ENCODE results near the gene MBOAT2. TPM values are rescaled to one million over a fixed set of nuclear protein-coding genes. Genes with fewer than 3 reads are reported as not detected.

MBOAT2 gene
- total RNA-seq, 4 donors from 2014 or later = 20.0 to 83.0 (median 30.3) TPM

GRCh38 chr2:8867363-8867762 lies 136.1 kb downstream of the MBOAT2 start:
- H3K27ac ChIP-seq = no peak overlapping the region
- H3K9me3 ChIP-seq = no peaks in the 10 kb centered on the region
- no peak overlapping the region for H3K4me3 ChIP-seq
- no peaks in the 10 kb centered on the region for H3K27me3 ChIP-seq
- no peaks in the 10 kb centered on the region for H3K36me3 ChIP-seq
- intact Hi-C loops (cut with DNase I; ENCODE audit: low total_unique reads) = no loop called here
- H3K4me1 ChIP-seq = no peaks in the 10 kb centered on the region
- DNase-seq = no peak
- no peak for TF ChIP-seq CTCF (IDR thresholded peaks at IDR 0.05)
- no peak for TF ChIP-seq POLR2A (IDR thresholded peaks at IDR 0.05)

GRCh38 chr2:8863331-8863953 lies 140.0 kb downstream of the MBOAT2 start:
- Histone ChIP-seq H3K9me3 (no peaks in the 10 kb centered on the region), H3K4me3 (no peak overlapping the region), H3K27me3 (no peaks in the 10 kb centered on the region), H3K36me3 (no peaks in the 10 kb centered on the region), H3K27ac (no peak overlapping the region), H3K4me1 (no peaks in the 10 kb centered on the region)
- no peak for TF ChIP-seq POLR2A (IDR thresholded peaks at IDR 0.05)
- TF ChIP-seq CTCF (IDR thresholded peaks at IDR 0.05) = no peak
- no peak for DNase-seq
- intact Hi-C loops (cut with DNase I; ENCODE audit: low total_unique reads) = no loop called here

GRCh38 chr2:8862230-8862629 lies 141.3 kb downstream of the MBOAT2 start:
- H3K4me3 ChIP-seq = no peak overlapping the region
- no peaks in the 10 kb centered on the region for H3K4me1 ChIP-seq
- no peak for TF ChIP-seq POLR2A (IDR thresholded peaks at IDR 0.05)
- no peak for TF ChIP-seq CTCF (IDR thresholded peaks at IDR 0.05)
- no peaks in the 10 kb centered on the region for H3K36me3 ChIP-seq
- H3K27ac ChIP-seq = no peak overlapping the region
- no peaks in the 10 kb centered on the region for H3K27me3 ChIP-seq
- no peak for DNase-seq
- intact Hi-C loops (cut with DNase I; ENCODE audit: low total_unique reads) = no loop called here
- no peaks in the 10 kb centered on the region for H3K9me3 ChIP-seq

- no peaks in the 10 kb centered on the region for H3K4me1 ChIP-seq
- H3K27ac ChIP-seq = no peak overlapping the region
- DNase-seq = no peak
- no peaks in the 10 kb centered on the region for H3K36me3 ChIP-seq
- no peaks in the 10 kb centered on the region for H3K27me3 ChIP-seq
- no peaks in the 10 kb centered on the region for H3K9me3 ChIP-seq
- intact Hi-C loops (cut with DNase I; ENCODE audit: low total_unique reads) = no loop called here
- no peak for TF ChIP-seq CTCF (IDR thresholded peaks at IDR 0.05)
- TF ChIP-seq POLR2A (IDR thresholded peaks at IDR 0.05) = no peak
- no peak overlapping the region for H3K4me3 ChIP-seq
These were observed 141.7 kb downstream of the MBOAT2 start for GRCh38 chr2:8861797-8862196.

GRCh38 chr2:8860239-8860638 lies 143.2 kb downstream of the MBOAT2 start:
- intact Hi-C loops (cut with DNase I; ENCODE audit: low total_unique reads) = no loop called here

More at GRCh38 chr2:8860239-8860638, 143.2 kb downstream of the MBOAT2 start:
- DNase-seq = no peak
- H3K9me3 ChIP-seq = no peaks in the 10 kb centered on the region
- no peaks in the 10 kb centered on the region for H3K27me3 ChIP-seq
- no peaks in the 10 kb centered on the region for H3K36me3 ChIP-seq
- no peak overlapping the region for H3K4me3 ChIP-seq
- no peak for TF ChIP-seq CTCF (IDR thresholded peaks at IDR 0.05)
- no peak for TF ChIP-seq POLR2A (IDR thresholded peaks at IDR 0.05)
- no peak overlapping the region for H3K27ac ChIP-seq
- H3K4me1 ChIP-seq = no peaks in the 10 kb centered on the region
